Endothelial cell of umbilical vein (primary cell): ENCODE data around the gene LCE1A. TPM values are rescaled to one million over a fixed set of nuclear protein-coding genes. Genes with fewer than 3 reads are reported as not detected.

Experiments used
- BruUV-seq: library from RNA; stranded (reverse); fragments of 400-500 nt; replicated peaks from 2 replicates; lab custom pipeline; 2021; lab: Mats Ljungman, UMichigan
- CTCF ChIA-PET: fragments of 300-600, 350-600 bp; sonication (Branson Sonifier 250); formaldehyde crosslinking; loops from one replicate; lab custom pipeline; 2021; ENCODE audit warnings: antibody characterized with exemption, inconsistent platforms; lab: Charles Lee
- POLR2A ChIA-PET: fragments of 300-600, 350-600 bp; sonication (Branson Sonifier 250); formaldehyde crosslinking; loops from one replicate; lab custom pipeline; 2021; ENCODE audit warnings: antibody characterized with exemption, inconsistent platforms; lab: Charles Lee
- DNase-seq: peaks from one replicate; pipeline ENCODE4 v3.0.0-alpha.2; 2011; ENCODE audit warnings: low read depth, low spot score
- FAIRE-seq: peaks from 2 replicates; lab custom pipeline; 2011; peaks lifted over from hg19 to GRCh38; lab: Jason Lieb, UNC
- H2AFZ ChIP-seq: 2 replicates; pipeline ENCODE4 v1.6.0; 2012; ENCODE audit warnings: low read depth, low read length, control low read depth, inconsistent platforms
- H3K27ac ChIP-seq: 2 replicates; pipeline ENCODE4 v1.5.1; 2011; ENCODE audit warnings: low read depth, mild to moderate bottlenecking, control low read depth, low read length, moderate library complexity; ENCODE audit not compliant: insufficient read depth
- H3K27me3 ChIP-seq, 2 experiments: 2 replicates each; pipeline versions ENCODE4 v1.6.0 to v1.6.1; 2011; ENCODE audit warnings: low read length in 2 of 2, mixed read lengths in 1 of 2; ENCODE audit not compliant: control insufficient read depth in 2 of 2, insufficient read depth in 2 of 2
- H3K36me3 ChIP-seq, 2 experiments: 2 replicates in 1 of 2; 3 replicates in 1 of 2; pipeline ENCODE4 v1.5.1; 2011; ENCODE audit warnings: low read length in 2 of 2, mild to moderate bottlenecking in 1 of 2, moderate library complexity in 1 of 2; ENCODE audit not compliant: control insufficient read depth in 2 of 2, insufficient read depth in 2 of 2; ENCODE audit errors: extremely low read depth in 1 of 2
- H3K4me1 ChIP-seq: 3 replicates; pipeline ENCODE4 v1.5.1; 2011; ENCODE audit warnings: mild to moderate bottlenecking, low read length; ENCODE audit not compliant: control insufficient read depth, insufficient read depth; ENCODE audit errors: extremely low read depth
- H3K4me2 ChIP-seq: 2 replicates; pipeline ENCODE4 v1.6.1; 2011; ENCODE audit warnings: low read length, control low read depth, mixed read lengths; ENCODE audit not compliant: insufficient read depth
- H3K4me3 ChIP-seq, 3 experiments: fragments of 200-600 bp in 1 of 3; sonication (generic), shearing (Covaris generic) in 1 of 3; replicated peaks in 1 of 3; 2 replicates each; pipeline ENCODE4 v1.5.1; 2011 to 2016; ENCODE audit warnings: control low read depth in 3 of 3, low read length in 3 of 3, mild to moderate bottlenecking in 2 of 3, inconsistent platforms in 1 of 3, low read depth in 1 of 3, moderate library complexity in 1 of 3; ENCODE audit not compliant: insufficient read depth in 1 of 3
- H3K79me2 ChIP-seq: 2 replicates; pipeline ENCODE4 v1.6.0; 2012; ENCODE audit warnings: low read length, inconsistent platforms; ENCODE audit not compliant: control insufficient read depth, insufficient read depth
- H3K9ac ChIP-seq: replicated peaks from 2 replicates; pipeline ENCODE3; 2011; ENCODE audit warnings: low read length, control low read depth; ENCODE audit not compliant: insufficient read depth; ENCODE audit errors: extremely low read depth
- H3K9me1 ChIP-seq: replicated peaks from 3 replicates; pipeline ENCODE4 v1.6.0; 2011; ENCODE audit warnings: mild to moderate bottlenecking, low read length; ENCODE audit not compliant: control insufficient read depth, insufficient read depth; ENCODE audit errors: extremely low read depth
- H3K9me3 ChIP-seq: replicated peaks from 2 replicates; pipeline ENCODE4 v1.5.1; 2012; ENCODE audit warnings: low read length, inconsistent platforms; ENCODE audit not compliant: control insufficient read depth, insufficient read depth
- H4K20me1 ChIP-seq: replicated peaks from 2 replicates; pipeline ENCODE3; 2011; ENCODE audit warnings: mild to moderate bottlenecking, low read length; ENCODE audit not compliant: control insufficient read depth, insufficient read depth; ENCODE audit errors: extremely low read depth
- CTCF ChIP-seq, 2 donors: IDR thresholded peaks; 1 replicate in 1 of 2; 2 replicates in 1 of 2; pipeline ENCODE4 v1.5.1; 2011; ENCODE audit warnings: low read length in 2 of 2, mild to moderate bottlenecking in 2 of 2, moderate library complexity in 2 of 2, control low read depth in 1 of 2, inconsistent platforms in 1 of 2, low read depth in 1 of 2; ENCODE audit not compliant: insufficient read depth in 1 of 2; ENCODE audit errors: extremely low read depth in 1 of 2
- EZH2 ChIP-seq: IDR thresholded peaks from 2 replicates; pipeline ENCODE4 v1.6.1; 2012; ENCODE audit warnings: borderline replicate concordance, low read depth, mild to moderate bottlenecking, moderate library complexity, low read length, inconsistent platforms; ENCODE audit not compliant: severe bottlenecking
- FOS ChIP-seq: IDR thresholded peaks from 2 replicates; pipeline ENCODE4 v1.6.1; 2011; ENCODE audit warnings: mild to moderate bottlenecking, low read length, moderate library complexity, borderline replicate concordance; ENCODE audit not compliant: insufficient read depth
- GATA2 ChIP-seq: IDR thresholded peaks from 2 replicates; pipeline ENCODE4 v1.7.0; 2011; ENCODE audit warnings: low read depth, mild to moderate bottlenecking, moderate library complexity, mixed read lengths, low read length; ENCODE audit not compliant: insufficient read length, insufficient read depth
- JUN ChIP-seq: IDR thresholded peaks from 2 replicates; pipeline ENCODE4 v1.6.1; 2011; ENCODE audit warnings: borderline replicate concordance, low read depth; ENCODE audit not compliant: insufficient read length, insufficient read depth
- MAX ChIP-seq: IDR thresholded peaks from 2 replicates; pipeline ENCODE4 v1.6.1; 2011; ENCODE audit not compliant: insufficient read depth, insufficient read length
- MYC ChIP-seq: IDR thresholded peaks from one replicate; pipeline ENCODE4 v1.6.1; 2011; ENCODE audit warnings: mild to moderate bottlenecking, low read depth, low read length
- POLR2A ChIP-seq: IDR thresholded peaks from 2 replicates; pipeline ENCODE4 v1.6.1; 2012; ENCODE audit warnings: low read depth, mild to moderate bottlenecking, control low read depth, low read length
- POLR2AphosphoS5 ChIP-seq: IDR thresholded peaks from 2 replicates; pipeline ENCODE4 v1.6.1; 2012; ENCODE audit warnings: low read depth, mild to moderate bottlenecking, control low read depth, low read length, moderate library complexity; ENCODE audit not compliant: insufficient read depth
- dilution Hi-C: fragments of 300-500 bp; cut with MboI; formaldehyde crosslinking; loops from one replicate; pipeline ENCODE4 v1.15.0; 2019; ENCODE audit warnings: low sequenced_read_pairs; ENCODE audit not compliant: extremely low pct_ligation_motif_present
- intact Hi-C: fragments of 100-400 bp; cut with micrococcal nuclease; formaldehyde crosslinking; loops from one replicate; pipeline ENCODE4 v1.10.0; 2022
- polyA plus RNA-seq, 4 experiments: library from polyadenylated mRNA; depleted of rRNA in 3 of 4; stranded (reverse) in 3 of 4; unstranded in 1 of 4; fragments of >200 nt; gene quantifications; 2 replicates each; pipeline versions ENCODE4 v1.2.1 to v1.2.3, GENCODE V29; 2011 to 2012; ENCODE audit warnings: missing spikeins in 1 of 4
- total RNA-seq: library from RNA; stranded (reverse); gene quantifications from 2 replicates; pipeline ENCODE4 v1.2.3, GENCODE V29; 2021

Gene LCE1A
- total and polyA plus RNA-seq, 2 donors (not counting 3 experiments of a cell fraction or from before 2014, with no cell fraction given): not detected

GRCh38 chr1:152873495-152873894, 46.2 kb downstream of the LCE1A start:
- FAIRE-seq: no peak
- dilution Hi-C loops: no loop called here
- no peaks in the 10 kb centered on the region for H4K20me1 ChIP-seq
- H3K9me3 ChIP-seq: no peaks in the 10 kb centered on the region
- H3K27me3 ChIP-seq: no peaks in the 10 kb centered on the region
- H3K9me1 ChIP-seq: no peaks in the 10 kb centered on the region
- H3K27ac ChIP-seq: no peak overlapping the region
- CTCF ChIA-PET: interaction anchor here (1.5 kb wide), 1 partner anchor 357 kb away, joined by 3 read pairs; no protein-coding TSS in a partner anchor
- no peaks in the 10 kb centered on the region for H3K36me3 ChIP-seq
- H3K79me2 ChIP-seq: no peaks in the 10 kb centered on the region
- H3K4me3 ChIP-seq: no peak overlapping the region
- no peak for DNase-seq
- H2AFZ ChIP-seq: no peak overlapping the region
- TF ChIP-seq CTCF (IDR thresholded peaks at IDR 0.05; ENCODE audit: extremely low read depth in 1 of 2, insufficient read depth in 1 of 2, low read depth in 1 of 2, low read length in 2 of 2) (no peak), GATA2 (no peak), EZH2 (no peak), MAX (no peak)
- intact Hi-C loops: no loop called here
- H3K4me2 ChIP-seq: no peak overlapping the region
- BruUV-seq: no TSS peak
- H3K9ac ChIP-seq: no peak overlapping the region
- no peaks in the 10 kb centered on the region for H3K4me1 ChIP-seq
- POLR2A ChIA-PET: no interaction called here

GRCh38 chr1:152876827-152877226, 49.6 kb downstream of the LCE1A start:
- H3K9me3 ChIP-seq: no peaks in the 10 kb centered on the region
- H3K4me1 ChIP-seq: no peaks in the 10 kb centered on the region
- no peaks in the 10 kb centered on the region for H3K27me3 ChIP-seq
- no peak overlapping the region for H3K9ac ChIP-seq
- H3K79me2 ChIP-seq: no peaks in the 10 kb centered on the region
- BruUV-seq: no TSS peak
- DNase-seq (no peak), FAIRE-seq (no peak)
- H3K4me2 ChIP-seq: no peak overlapping the region
- no peak overlapping the region for H2AFZ ChIP-seq
- no peak overlapping the region for H3K27ac ChIP-seq
- ChIA-PET CTCF (interaction anchor here (1.5 kb wide), 1 partner anchor 316 kb away, joined by 6 read pairs; no protein-coding TSS in a partner anchor), POLR2A (no interaction called here)
- intact Hi-C loops (no loop called here), dilution Hi-C loops (no loop called here)
- TF ChIP-seq JUN (no peak), EZH2 (no peak), GATA2 (no peak), POLR2AphosphoS5 (no peak), POLR2A (no peak), CTCF (IDR thresholded peaks at IDR 0.05; ENCODE audit: extremely low read depth in 1 of 2, insufficient read depth in 1 of 2, low read depth in 1 of 2, low read length in 2 of 2) (no peak), MAX (no peak), MYC (no peak), FOS (no peak)
- no peaks in the 10 kb centered on the region for H4K20me1 ChIP-seq
- H3K36me3 ChIP-seq: no peaks in the 10 kb centered on the region
- no peak overlapping the region for H3K4me3 ChIP-seq
- no peaks in the 10 kb centered on the region for H3K9me1 ChIP-seq
